ENCODE measurements around the gene HOXB9. TPM values are rescaled to one million over a fixed set of nuclear protein-coding genes. Genes with fewer than 3 reads are reported as not detected.

Gene HOXB9
- total and polyA plus RNA-seq, 9 of the 15 experiments (the other 6 are each of a cell fraction or from before 2014, with no cell fraction given): 3.1 to 196 (median 77.6) TPM

DNA sequence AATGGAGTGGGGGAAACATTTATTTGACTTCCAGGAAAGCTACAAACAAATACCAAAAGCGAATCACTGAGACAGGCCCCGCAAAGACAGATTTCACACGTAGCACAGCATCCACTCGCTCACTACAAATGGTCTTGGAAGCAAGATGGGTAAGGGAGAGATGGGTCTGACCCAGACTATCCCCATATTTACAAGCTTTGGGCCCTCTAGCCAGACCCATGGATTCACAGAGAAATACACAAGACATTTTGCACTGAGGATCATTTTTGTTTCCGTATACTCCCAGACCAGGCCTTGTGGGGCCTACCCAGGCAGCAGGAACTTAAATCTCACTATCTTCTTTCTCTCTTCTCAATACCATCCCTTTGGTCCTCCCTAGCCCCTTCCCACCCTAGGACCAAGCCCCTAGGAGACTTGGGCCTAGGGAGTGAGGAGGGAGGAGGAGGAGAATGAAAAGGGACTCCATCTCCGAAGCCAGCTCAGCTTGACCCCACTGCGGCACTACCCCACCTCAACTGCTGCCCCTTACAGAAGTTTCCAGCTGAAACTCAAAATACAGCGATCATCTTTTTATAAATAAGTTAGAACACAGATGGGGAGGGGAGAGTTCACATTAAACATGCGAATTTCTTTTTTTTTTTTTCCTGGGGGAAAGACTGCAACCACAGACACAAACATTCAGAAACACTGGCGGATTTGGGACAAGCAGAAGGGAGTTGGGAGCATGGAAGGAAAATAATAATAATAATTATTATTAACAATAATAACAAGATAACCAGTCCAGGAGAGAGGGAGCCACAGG is 34.7 kb downstream of the HOXB9 start:
- POLR2A ChIA-PET: interaction anchor here (0.8 to 3.7 kb wide), 3 partner anchors 8 to 298 kb away, joined by 3 to 12 read pairs (median 3); no protein-coding TSS in a partner anchor
- Histone ChIP-seq H3K4me1 (replicated peaks in 1 of 2; ENCODE audit: control insufficient read depth in 2 of 2, insufficient read depth in 2 of 2, low read length in 2 of 2) (peaks cover 9 to 31% of the 10 kb centered on the region in 2 experiments; a peak in 3 of 5 replicates), H3K27me3 (ENCODE audit: control insufficient read depth in 2 of 2, insufficient read depth in 2 of 2, low read length in 2 of 2) (no peaks in the 10 kb centered on the region), H3K4me2 (ENCODE audit: insufficient read depth, low read length) (no peak overlapping the region), H3K9ac (ENCODE audit: insufficient read depth in 1 of 2, low read depth in 2 of 2, low read length in 2 of 2) (no peak overlapping the region), H3K36me3 (ENCODE audit: control insufficient read depth, insufficient read depth, low read length) (no peaks in the 10 kb centered on the region; the same call in 2 of the 3 replicates), H4K20me1 (replicated peaks; ENCODE audit: control insufficient read depth, insufficient read depth, low read length) (no peaks in the 10 kb centered on the region), H3K9me1 (ENCODE audit: control insufficient read depth, insufficient read depth, low read length) (no peaks in the 10 kb centered on the region), H3K79me2 (ENCODE audit: control insufficient read depth, insufficient read depth, low read length) (no peaks in the 10 kb centered on the region), H3K4me3 (no peak overlapping the region), H3K27ac (ENCODE audit: extremely low read depth, low read depth, low read length) (no peak overlapping the region), H3K9me3 (replicated peaks; ENCODE audit: control insufficient read depth, insufficient read depth, low read depth, low read length) (no peaks in the 10 kb centered on the region), H2AFZ (ENCODE audit: low read depth, low read length) (no peak overlapping the region)
- BruUV-seq (replicated peaks): no TSS peak
- ATAC-seq (no peak), DNase-seq (ENCODE audit: extremely low read depth in 1 of 4, low spot score in 3 of 4) (no peak), FAIRE-seq (no peak)
- WGBS (ENCODE audit: insufficient coverage, low coverage, missing lambda C conversion rate): 87% methylated on average over 10 of the region's 10 CpGs
- intact Hi-C loops (cut with micrococcal nuclease): no loop called here
- CTCF ChIA-PET (ENCODE audit: low intra/inter-chr PET ratio): interaction anchor here (0.7 kb wide), 1 partner anchor 579 kb away, joined by 3 read pairs; no protein-coding TSS in a partner anchor
- in situ Hi-C loops (cut with MboI): loop anchor here (5.0 kb wide), 1 partner anchor 254 kb away; no protein-coding TSS in a partner anchor
- TF ChIP-seq, protein P1, sequence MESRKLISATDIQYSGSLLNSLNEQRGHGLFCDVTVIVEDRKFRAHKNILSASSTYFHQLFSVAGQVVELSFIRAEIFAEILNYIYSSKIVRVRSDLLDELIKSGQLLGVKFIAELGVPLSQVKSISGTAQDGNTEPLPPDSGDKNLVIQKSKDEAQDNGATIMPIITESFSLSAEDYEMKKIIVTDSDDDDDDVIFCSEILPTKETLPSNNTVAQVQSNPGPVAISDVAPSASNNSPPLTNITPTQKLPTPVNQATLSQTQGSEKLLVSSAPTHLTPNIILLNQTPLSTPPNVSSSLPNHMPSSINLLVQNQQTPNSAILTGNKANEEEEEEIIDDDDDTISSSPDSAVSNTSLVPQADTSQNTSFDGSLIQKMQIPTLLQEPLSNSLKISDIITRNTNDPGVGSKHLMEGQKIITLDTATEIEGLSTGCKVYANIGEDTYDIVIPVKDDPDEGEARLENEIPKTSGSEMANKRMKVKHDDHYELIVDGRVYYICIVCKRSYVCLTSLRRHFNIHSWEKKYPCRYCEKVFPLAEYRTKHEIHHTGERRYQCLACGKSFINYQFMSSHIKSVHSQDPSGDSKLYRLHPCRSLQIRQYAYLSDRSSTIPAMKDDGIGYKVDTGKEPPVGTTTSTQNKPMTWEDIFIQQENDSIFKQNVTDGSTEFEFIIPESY (CRISPR knock-in tag; IDR thresholded peaks at IDR 0.05): no peak
- TF ChIP-seq, protein P2, sequence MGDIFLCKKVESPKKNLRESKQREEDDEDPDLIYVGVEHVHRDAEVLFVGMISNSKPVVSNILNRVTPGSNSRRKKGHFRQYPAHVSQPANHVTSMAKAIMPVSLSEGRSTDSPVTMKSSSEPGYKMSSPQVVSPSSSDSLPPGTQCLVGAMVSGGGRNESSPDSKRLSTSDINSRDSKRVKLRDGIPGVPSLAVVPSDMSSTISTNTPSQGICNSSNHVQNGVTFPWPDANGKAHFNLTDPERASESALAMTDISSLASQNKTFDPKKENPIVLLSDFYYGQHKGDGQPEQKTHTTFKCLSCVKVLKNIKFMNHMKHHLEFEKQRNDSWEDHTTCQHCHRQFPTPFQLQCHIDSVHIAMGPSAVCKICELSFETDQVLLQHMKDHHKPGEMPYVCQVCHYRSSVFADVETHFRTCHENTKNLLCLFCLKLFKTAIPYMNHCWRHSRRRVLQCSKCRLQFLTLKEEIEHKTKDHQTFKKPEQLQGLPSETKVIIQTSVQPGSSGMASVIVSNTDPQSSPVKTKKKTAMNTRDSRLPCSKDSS (IDR thresholded peaks at IDR 0.05; ENCODE audit: low read depth, partially characterized antibody): no peak
- TF ChIP-seq GTF2E2 (tag; IDR thresholded peaks at IDR 0.05): no peak
- no peak for TF ChIP-seq ETV1 (tag; conservative IDR thresholded peaks at IDR 0.05; ENCODE audit: low read depth)
- TF ChIP-seq, protein P3, sequence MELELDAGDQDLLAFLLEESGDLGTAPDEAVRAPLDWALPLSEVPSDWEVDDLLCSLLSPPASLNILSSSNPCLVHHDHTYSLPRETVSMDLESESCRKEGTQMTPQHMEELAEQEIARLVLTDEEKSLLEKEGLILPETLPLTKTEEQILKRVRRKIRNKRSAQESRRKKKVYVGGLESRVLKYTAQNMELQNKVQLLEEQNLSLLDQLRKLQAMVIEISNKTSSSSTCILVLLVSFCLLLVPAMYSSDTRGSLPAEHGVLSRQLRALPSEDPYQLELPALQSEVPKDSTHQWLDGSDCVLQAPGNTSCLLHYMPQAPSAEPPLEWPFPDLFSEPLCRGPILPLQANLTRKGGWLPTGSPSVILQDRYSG (tag; conservative IDR thresholded peaks at IDR 0.05; ENCODE audit: low read depth): no peak
- no peak for TF ChIP-seq RNF2 (IDR thresholded peaks at IDR 0.05)
- TF ChIP-seq, protein P4, sequence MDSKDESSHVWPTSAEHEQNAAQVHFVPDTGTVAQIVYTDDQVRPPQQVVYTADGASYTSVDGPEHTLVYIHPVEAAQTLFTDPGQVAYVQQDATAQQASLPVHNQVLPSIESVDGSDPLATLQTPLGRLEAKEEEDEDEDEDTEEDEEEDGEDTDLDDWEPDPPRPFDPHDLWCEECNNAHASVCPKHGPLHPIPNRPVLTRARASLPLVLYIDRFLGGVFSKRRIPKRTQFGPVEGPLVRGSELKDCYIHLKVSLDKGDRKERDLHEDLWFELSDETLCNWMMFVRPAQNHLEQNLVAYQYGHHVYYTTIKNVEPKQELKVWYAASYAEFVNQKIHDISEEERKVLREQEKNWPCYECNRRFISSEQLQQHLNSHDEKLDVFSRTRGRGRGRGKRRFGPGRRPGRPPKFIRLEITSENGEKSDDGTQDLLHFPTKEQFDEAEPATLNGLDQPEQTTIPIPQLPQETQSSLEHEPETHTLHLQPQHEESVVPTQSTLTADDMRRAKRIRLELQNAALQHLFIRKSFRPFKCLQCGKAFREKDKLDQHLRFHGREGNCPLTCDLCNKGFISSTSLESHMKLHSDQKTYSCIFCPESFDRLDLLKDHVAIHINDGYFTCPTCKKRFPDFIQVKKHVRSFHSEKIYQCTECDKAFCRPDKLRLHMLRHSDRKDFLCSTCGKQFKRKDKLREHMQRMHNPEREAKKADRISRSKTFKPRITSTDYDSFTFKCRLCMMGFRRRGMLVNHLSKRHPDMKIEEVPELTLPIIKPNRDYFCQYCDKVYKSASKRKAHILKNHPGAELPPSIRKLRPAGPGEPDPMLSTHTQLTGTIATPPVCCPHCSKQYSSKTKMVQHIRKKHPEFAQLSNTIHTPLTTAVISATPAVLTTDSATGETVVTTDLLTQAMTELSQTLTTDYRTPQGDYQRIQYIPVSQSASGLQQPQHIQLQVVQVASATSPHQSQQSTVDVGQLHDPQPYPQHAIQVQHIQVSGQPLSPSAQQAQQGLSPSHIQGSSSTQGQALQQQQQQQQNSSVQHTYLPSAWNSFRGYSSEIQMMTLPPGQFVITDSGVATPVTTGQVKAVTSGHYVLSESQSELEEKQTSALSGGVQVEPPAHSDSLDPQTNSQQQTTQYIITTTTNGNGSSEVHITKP (IDR thresholded peaks at IDR 0.05; ENCODE audit: partially characterized antibody): no peak
- no peak for TF ChIP-seq POLR2A (conservative IDR thresholded peaks at IDR 0.05)
- TF ChIP-seq PCBP1 (IDR thresholded peaks at IDR 0.05; ENCODE audit: low read depth, low read length, poor library complexity, severe bottlenecking): no peak
- no peak for TF ChIP-seq ZNF764 (CRISPR knock-in tag; IDR thresholded peaks at IDR 0.05; ENCODE audit: low read depth)
- TF ChIP-seq, protein P5, sequence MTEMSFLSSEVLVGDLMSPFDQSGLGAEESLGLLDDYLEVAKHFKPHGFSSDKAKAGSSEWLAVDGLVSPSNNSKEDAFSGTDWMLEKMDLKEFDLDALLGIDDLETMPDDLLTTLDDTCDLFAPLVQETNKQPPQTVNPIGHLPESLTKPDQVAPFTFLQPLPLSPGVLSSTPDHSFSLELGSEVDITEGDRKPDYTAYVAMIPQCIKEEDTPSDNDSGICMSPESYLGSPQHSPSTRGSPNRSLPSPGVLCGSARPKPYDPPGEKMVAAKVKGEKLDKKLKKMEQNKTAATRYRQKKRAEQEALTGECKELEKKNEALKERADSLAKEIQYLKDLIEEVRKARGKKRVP (CRISPR knock-in tag; IDR thresholded peaks at IDR 0.05): no peak

Measured in K562 (cell line).